HG02885 (cell line): Measurements from ENCODE around the gene FAT1.

ENCODE experiments used
- ATAC-seq: cut with Tn5 transposase; IDR thresholded peaks from one replicate; pipeline ENCODE4 v1.9.1; 2021; ENCODE audit warnings: mild to moderate bottlenecking; ENCODE audit not compliant: unreplicated experiment, poor library complexity

Gene FAT1

DNA sequence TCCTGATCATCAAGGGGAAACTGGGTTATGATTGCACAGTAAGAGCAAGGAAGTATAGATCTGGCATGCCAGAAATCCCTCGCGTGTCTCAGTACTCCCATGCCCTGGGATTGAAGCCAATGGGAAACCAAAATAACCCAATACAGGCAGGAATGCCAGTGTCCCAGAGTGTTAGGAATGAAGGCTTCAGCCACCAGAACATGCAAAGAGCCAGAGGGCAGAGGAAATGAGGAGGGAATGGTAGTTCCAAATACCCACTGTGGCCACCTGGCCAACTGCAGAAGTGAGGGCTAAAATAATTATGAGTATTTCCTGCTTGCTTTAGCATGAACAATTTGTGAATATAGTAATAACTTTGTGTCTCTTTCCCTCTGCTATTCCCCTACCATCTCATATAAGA lies 180.4 kb downstream of the FAT1 start:
- ATAC-seq: no peak

DNA sequence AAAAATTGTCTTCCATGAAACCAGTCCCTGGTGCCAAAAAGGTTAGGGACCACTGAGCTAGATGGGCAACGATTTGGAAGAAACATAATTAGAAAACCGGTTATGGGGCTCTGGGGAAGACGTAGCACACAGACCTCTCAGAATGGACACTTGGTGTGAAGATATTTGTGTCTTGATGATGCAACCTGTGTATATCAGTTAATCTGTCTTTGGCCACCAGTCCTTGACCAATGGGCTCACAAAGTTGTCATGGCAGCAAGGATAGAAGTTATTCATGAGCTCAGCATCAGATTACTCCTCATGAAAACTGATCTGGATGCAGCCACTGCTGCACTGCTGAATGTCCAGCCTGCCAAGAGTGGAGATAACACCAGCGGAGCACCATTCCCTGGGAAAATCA lies 181.9 kb downstream of the FAT1 start:
- no peak for ATAC-seq

DNA sequence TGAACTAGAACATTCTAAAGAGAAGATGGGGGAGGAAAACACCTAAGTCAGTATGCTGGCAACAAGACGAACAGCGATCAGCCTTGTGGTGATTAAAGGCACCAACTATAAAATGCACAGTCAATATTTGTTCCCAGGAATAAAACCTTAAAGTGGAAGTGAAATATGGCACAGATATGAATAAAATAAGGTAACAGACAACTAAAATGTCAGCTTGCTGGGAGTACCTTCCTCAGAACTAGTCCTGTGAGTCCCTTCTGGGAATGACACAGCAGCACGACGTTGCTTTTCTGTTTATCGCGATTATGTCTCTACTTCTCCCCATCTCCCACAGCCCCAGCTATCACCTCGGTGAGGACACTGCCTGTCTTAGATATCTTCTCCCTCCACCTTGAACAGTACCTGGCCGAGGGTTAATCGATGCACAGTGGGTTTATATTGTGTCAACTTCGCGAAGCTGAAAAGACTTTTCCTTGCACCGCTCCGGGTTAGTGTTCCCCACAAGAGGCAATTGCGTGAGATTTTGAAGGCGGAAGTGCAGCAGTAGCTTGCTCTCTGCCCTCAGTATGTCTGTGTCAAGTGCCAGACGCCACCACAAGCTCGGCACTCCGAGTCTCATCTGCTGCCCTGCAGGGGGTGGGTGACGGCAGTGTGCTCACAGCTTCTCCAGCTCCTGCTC lies 185.7 kb downstream of the FAT1 start:
- ATAC-seq: no peak
